Left lung (tissue), 10 donors: ENCODE data around the gene NEK9. TPM values are rescaled to one million over a fixed set of nuclear protein-coding genes. Genes with fewer than 3 reads are reported as not detected.

Experiments
- ATAC-seq: fragments of 200-7000 bp; cut with Tn5 transposase; one replicate; pipeline ENCODE4 v1.9.1; 2020; ENCODE audit warnings: moderate library complexity
- DNase-seq, 4 donors: peaks; one replicate each; pipeline ENCODE4 v3.0.0-alpha.2; 2013 to 2020
- H3K27ac ChIP-seq, 2 donors: fragments of 200-600 bp; sonication (generic) in 1 of 2; one replicate each; pipeline versions ENCODE4 v1.5.0 to v1.8.0; 2020 to 2021
- H3K27me3 ChIP-seq, 2 donors: fragments of 200-600 bp; sonication (generic) in 1 of 2; one replicate each; pipeline versions ENCODE4 v1.5.0 to v1.8.0; 2020 to 2021
- H3K36me3 ChIP-seq, 2 donors: fragments of 200-600 bp; sonication (generic) in 1 of 2; one replicate each; pipeline versions ENCODE4 v1.5.0 to v1.8.0; 2020 to 2021
- H3K4me1 ChIP-seq, 2 donors: fragments of 200-600 bp; one replicate each; pipeline ENCODE4 v1.8.0; 2021
- H3K4me3 ChIP-seq, 2 donors: fragments of 200-600 bp; sonication (generic) in 1 of 2; one replicate each; pipeline versions ENCODE4 v1.5.0 to v1.8.0; 2020 to 2021; ENCODE audit warnings: mild to moderate bottlenecking in 1 of 2
- H3K9me3 ChIP-seq, 2 donors: fragments of 200-600 bp; sonication (generic) in 1 of 2; one replicate each; pipeline versions ENCODE4 v1.5.0 to v1.8.0; 2020 to 2021
- intact Hi-C, 2 donors: fragments of 100-400 bp; cut with DNase I; formaldehyde crosslinking; loops; one replicate each; pipeline versions ENCODE4 v1.11.2 to v1.14.2; 2022
- polyA plus RNA-seq, 6 donors: library from polyadenylated mRNA; unstranded; fragments of 120-200 nt; gene quantifications; one replicate each; pipeline ENCODE4 v1.2.1, GENCODE V29; 2013; ENCODE audit not compliant: insufficient read length in 6 of 6
- total RNA-seq, 2 donors: library from RNA; stranded (reverse); fragmentation: NEBNext Ultra II Directional; extraction: Animal tissue kit (Norgen Biotek cat#: 25700); gene quantifications; one replicate each; pipeline ENCODE4 v1.2.1, GENCODE V29; 2021
- TF ChIP-seq, protein P1 (sequence below), 2 donors: fragments of 200-600 bp; sonication (generic) in 1 of 2; IDR thresholded peaks; one replicate each; pipeline versions ENCODE4 v1.5.0 to v1.8.0; 2021; ENCODE audit warnings: antibody characterized with exemption in 2 of 2
- donor health status: DM: no; HTN: yes; CAD: no.
- donor health status: DM: no; HTN: no; CAD: no.

Gene NEK9
- total and polyA plus RNA-seq, 8 donors, result 75.8 to 147 (median 131) TPM

DNA sequence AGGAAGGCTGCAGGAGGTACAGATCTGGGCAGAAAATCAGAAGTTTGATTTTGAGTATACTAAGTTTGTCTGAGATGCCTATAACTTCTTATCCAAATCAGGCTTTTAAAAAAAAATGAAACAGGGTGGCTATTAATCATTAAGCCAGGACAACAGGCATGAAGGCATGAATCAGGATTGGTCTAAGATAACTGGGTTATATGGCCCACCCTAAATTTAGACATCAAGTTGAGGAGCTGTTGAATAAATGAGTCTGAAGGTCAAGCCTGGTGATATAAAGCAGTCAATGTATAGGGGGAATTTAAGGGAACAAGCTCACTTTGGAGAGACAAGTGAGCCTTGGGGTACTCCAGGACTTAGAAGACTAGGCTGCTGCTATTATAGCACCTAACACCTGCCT lies 28.6 kb downstream of the NEK9 start:
- no peak overlapping the region for H3K27ac ChIP-seq
- H3K27me3 ChIP-seq, result no peaks in the 10 kb centered on the region
- no peaks in the 10 kb centered on the region for H3K9me3 ChIP-seq
- DNase-seq (no peak), ATAC-seq (no peak)
- TF ChIP-seq, protein P1, sequence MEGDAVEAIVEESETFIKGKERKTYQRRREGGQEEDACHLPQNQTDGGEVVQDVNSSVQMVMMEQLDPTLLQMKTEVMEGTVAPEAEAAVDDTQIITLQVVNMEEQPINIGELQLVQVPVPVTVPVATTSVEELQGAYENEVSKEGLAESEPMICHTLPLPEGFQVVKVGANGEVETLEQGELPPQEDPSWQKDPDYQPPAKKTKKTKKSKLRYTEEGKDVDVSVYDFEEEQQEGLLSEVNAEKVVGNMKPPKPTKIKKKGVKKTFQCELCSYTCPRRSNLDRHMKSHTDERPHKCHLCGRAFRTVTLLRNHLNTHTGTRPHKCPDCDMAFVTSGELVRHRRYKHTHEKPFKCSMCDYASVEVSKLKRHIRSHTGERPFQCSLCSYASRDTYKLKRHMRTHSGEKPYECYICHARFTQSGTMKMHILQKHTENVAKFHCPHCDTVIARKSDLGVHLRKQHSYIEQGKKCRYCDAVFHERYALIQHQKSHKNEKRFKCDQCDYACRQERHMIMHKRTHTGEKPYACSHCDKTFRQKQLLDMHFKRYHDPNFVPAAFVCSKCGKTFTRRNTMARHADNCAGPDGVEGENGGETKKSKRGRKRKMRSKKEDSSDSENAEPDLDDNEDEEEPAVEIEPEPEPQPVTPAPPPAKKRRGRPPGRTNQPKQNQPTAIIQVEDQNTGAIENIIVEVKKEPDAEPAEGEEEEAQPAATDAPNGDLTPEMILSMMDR (IDR thresholded peaks at IDR 0.05), result no peak
- H3K4me1 ChIP-seq, result no peaks in the 10 kb centered on the region
- peaks cover 0 to 100% of the 10 kb centered on the region in 2 donors for H3K36me3 ChIP-seq
- intact Hi-C loops, result no loop called here
- no peak overlapping the region for H3K4me3 ChIP-seq

DNA sequence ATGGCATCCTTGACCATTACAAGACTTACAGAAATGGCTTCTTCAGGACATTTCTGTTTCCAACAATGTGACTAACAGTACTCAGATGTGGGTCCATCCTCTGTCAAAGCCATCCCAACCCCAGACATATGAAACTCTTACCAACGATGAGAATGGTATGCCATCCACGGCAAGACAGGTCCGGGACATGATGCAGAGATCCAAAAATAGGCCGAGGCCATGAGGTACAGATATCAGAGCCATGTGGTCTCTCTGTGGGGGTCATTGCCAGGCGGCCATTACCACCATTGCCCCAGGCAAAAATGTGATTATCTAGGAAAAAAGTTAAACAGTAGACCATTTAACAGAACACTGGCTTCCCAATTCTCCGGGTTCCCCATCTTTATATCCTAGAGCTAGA lies 29.9 kb downstream of the NEK9 start:
- Histone ChIP-seq H3K4me1 (no peaks in the 10 kb centered on the region), H3K4me3 (no peak overlapping the region), H3K27me3 (no peaks in the 10 kb centered on the region), H3K27ac (no peak overlapping the region), H3K36me3 (peaks cover 0 to 100% of the 10 kb centered on the region in 2 donors), H3K9me3 (no peaks in the 10 kb centered on the region)
- intact Hi-C loops, result no loop called here
- no peak for DNase-seq
- TF ChIP-seq, protein P1 (IDR thresholded peaks at IDR 0.05), result no peak
- no peak for ATAC-seq

DNA sequence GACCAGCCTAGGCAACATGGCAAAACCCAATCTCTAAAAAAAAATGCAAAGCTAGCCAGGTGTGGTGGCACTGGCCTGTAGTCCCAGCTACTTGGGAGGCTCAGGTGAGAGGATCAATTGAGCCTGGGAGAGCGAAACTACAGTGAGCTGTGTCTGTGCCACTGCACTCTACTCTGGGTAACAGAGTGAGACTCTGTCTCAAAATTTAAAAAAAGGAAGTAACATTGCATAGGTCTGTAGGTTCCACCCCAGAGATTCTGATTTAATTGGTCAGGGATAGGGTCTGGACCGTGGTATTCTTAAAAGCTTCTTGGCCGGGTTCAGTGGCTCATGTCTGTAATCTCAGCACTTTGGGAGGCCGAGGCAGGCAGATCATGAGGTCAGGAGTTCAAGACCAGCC lies 31.2 kb downstream of the NEK9 start:
- intact Hi-C loops, result no loop called here
- DNase-seq, result no peak
- peaks cover 0 to 100% of the 10 kb centered on the region in 2 donors for H3K36me3 ChIP-seq

DNA sequence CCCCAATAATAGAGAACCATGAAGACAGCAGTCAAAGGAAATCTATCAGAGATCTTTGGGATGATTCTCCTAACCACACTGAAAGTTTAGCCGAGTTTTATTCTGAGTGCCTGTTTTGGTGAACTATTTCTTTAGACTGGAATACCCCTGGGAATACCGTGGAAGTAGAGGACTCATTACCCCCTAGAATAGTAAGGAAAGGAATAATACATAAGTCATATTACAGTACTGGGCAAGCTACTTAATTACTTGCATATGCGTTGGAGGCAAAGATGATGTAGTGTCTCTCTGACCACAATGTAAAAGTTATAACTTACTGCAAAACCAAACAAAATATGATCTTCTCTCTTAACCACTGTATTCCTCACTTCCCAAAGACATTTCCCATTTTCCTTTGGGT lies 32.0 kb downstream of the NEK9 start:
- Histone ChIP-seq H3K36me3 (peaks cover 0 to 100% of the 10 kb centered on the region in 2 donors), H3K4me1 (no peaks in the 10 kb centered on the region), H3K27ac (no peak overlapping the region), H3K27me3 (no peaks in the 10 kb centered on the region), H3K9me3 (no peaks in the 10 kb centered on the region), H3K4me3 (no peak overlapping the region)
- no peak for DNase-seq
- TF ChIP-seq, protein P1 (IDR thresholded peaks at IDR 0.05), result no peak
- intact Hi-C loops, result no loop called here
- ATAC-seq, result no peak

More for the DNA sequence above, 31.2 kb downstream of the NEK9 start:
- no peaks in the 10 kb centered on the region for H3K4me1 ChIP-seq
- H3K27me3 ChIP-seq, result no peaks in the 10 kb centered on the region
- no peaks in the 10 kb centered on the region for H3K9me3 ChIP-seq
- H3K27ac ChIP-seq, result no peak overlapping the region
- H3K4me3 ChIP-seq, result no peak overlapping the region
- TF ChIP-seq, protein P1 (IDR thresholded peaks at IDR 0.05), result no peak
- no peak for ATAC-seq

DNA sequence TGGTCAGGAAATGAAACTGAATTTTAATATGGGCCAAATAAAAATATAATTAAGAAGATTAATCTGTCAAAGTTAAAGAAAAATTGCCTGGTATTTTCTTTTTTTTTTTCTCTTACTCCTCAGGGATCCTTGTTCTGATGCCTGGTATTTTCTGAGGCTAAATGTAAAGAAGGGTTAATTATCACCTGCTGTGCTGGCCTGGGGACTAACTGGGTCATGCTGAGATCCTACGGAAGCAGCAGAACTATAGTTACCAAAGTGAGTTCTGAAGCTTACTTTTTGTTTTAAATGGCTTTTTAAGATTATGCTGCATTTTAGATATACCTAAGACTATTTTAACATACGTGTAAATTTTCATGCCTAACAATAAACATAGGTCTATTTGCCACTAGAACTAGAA lies 34.1 kb downstream of the NEK9 start:
- H3K4me3 ChIP-seq, result no peak overlapping the region
- DNase-seq (no peak), ATAC-seq (no peak)
- H3K9me3 ChIP-seq, result no peaks in the 10 kb centered on the region
- H3K4me1 ChIP-seq, result no peaks in the 10 kb centered on the region
- H3K36me3 ChIP-seq, result peaks cover 0 to 100% of the 10 kb centered on the region in 2 donors
- intact Hi-C loops, result no loop called here
- TF ChIP-seq, protein P1 (IDR thresholded peaks at IDR 0.05), result no peak
- H3K27ac ChIP-seq, result no peak overlapping the region
- H3K27me3 ChIP-seq, result no peaks in the 10 kb centered on the region
